Jurkat, Clone E6-1 (cell line): ENCODE results near the gene MYPN.
"Not testable (repeated sequence)": the region's sequence is repeated elsewhere in the genome, so short reads cannot be mapped to it uniquely, and the experiment has no call there.

Source experiments
- DNase-seq: peaks from one replicate; pipeline ENCODE4 v3.0.0-alpha.2; 2011; ENCODE audit warnings: low read depth, low spot score
- H3K4me3 ChIP-seq: 2 replicates; pipeline ENCODE4 v1.5.1; 2011; ENCODE audit warnings: mild to moderate bottlenecking, low read length, control low read depth, moderate library complexity

MYPN gene

DNA sequence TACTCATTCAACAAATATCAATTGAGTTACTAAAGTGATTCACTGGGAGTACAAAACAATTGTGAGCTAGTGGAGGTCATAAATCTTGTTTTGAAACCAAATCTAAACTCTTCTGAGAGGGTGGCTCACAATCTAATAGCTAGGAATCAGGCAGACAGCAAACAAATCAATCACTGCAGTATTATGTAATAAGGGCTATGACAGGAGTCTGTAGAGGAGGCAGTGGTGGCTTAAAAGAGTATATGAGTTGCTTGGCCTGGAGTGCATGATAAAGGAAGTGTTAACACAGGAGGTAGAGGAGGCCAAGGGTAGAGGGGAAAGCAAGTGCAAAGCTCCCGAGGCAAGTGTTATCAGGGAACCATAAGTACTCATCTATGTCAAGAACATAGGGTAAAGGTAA, 16.5 kb downstream of the MYPN start:
- no peak overlapping the region for H3K4me3 ChIP-seq
- no peak for DNase-seq

DNA sequence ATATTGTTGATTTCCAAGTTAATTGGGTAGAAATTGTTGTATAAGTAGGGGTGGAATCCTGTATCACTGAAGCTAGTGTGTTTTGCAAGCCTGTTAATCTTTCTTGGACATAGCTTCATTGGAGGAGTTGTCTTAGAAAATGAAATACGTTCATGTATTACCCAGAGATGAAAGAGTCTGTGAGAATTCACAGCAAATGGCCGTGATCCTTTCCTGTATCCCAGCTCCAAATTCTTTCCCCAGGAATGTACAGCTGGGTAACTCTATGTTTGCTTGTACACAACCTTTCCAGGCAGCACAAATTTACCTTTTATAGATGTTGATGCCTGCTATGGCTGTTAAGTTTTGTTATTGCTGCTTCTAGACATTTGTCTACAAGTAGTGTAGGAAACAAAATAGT, 18.7 kb downstream of the MYPN start:
- no peak overlapping the region for H3K4me3 ChIP-seq
- DNase-seq = no peak

DNA sequence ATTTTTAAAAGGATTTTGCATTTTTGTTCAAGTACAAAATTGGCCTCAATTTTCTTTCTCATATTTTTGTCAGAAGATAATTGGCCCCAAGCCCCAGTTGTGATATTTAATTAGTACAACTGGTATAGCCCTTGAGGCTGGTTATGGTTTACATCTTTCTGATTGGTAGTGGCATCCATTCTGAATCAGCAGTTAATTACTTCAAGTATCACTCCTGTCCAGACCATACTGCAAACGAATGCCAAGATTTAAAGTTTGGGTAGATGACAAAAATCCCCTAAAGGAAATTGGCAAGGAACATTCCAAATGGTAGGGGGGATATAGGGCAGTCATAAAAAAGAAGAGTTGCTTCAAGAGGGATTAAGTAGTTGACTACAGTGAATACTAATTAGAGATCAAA, 23.1 kb downstream of the MYPN start:
- H3K4me3 ChIP-seq = no peak overlapping the region

DNA sequence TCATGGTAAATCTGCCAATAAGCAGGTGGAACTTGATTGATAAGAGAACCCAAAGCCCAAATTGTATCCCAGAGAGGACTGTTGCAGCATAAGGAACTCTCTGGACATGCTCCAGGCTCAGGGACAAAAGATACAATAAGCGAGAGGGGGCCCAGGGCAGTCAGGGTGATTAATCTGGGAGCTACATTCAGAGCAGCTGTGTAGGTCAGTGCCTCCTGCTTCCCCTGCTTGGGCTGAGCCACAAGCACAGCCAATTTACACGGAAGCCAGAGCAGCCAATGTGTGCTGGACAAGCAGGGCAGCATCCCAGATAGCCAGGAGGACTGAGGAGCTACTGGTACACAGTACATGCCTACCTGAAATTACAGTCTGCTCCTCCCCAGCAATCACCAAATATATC, 24.2 kb downstream of the MYPN start:
- H3K4me3 ChIP-seq = no peak overlapping the region
- no peak for DNase-seq

More for the DNA sequence above, 23.1 kb downstream of the MYPN start:
- DNase-seq = no peak

DNA sequence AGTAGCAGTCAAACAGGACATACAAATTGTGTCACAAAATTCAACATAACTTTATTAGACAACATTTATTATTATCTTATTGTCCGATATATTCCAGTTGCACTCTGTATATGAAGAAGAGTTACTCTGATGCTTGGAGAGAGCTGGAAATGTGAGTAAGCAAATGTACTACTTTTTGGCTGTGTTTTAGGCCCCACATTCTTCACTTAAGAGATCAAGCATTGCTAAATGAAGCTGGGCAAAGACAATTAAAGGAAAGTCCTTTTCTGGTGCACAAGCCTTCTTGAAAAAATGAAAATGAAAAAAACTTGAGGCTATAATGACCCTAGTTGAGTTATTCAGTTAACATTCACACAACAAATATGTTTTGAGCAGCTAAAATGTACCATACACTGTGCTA, 26.1 kb downstream of the MYPN start:
- no peak for DNase-seq
- H3K4me3 ChIP-seq = no peak overlapping the region

DNA sequence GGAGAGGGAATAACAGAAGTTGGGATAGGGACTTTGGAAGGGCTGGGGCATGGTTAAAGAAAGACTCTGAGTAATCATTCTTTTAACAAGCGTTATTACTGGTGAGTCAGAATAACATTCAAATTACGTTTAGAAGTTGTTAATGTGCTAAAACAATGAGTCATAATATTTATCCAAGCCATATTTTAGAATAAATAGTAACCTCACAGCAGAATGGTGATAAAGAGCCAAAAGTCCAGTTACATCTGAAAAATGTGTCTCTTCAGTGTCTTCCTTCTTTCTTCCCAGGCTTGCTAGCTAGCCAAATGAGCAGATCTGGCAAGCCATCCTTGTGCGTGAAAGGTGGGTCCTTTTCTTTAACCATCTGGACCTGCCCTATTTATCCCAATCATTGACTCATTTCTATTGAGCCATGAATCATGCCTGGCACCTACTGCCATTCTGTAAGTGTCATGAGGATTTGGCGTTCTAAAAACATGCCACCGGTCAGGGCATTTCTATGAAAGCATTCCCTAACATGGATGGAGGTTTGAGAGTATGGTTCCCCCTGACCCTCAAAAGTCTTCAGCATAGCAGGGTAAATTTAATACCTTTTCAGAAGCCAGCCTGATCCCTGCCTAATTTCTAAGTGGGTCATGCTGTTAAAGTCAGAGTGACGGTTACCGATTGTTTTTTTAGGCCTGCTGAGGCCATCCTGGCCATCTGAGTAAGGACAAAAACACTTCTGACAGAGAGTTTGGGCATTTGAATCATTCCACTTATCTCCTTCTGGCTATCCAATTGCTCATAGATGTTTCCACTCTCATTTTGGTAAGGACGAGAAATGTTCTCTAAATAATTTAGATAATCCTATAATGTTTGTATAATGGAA, 26.9 kb downstream of the MYPN start:
- DNase-seq = no peak
- no peak overlapping the region for H3K4me3 ChIP-seq

DNA sequence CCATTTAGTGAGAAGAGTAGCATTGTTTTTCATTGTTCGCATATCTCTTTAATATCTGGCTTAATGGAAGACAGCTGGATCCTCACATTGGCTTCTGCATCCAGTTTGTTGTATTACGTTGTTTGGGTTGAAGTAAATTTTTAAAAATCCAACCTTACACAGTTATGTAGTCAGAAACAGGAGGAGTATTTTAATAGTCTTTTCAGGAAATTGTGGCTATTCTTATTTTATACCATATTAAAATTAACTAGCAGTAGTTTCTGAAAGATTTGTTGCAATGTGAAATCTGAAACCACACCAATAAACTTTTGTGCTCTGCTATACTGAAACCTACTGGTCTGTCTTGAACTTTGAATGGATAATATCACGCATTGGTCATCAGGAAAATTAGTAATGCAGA, 27.9 kb downstream of the MYPN start:
- DNase-seq = no peak
- H3K4me3 ChIP-seq = no peak overlapping the region

DNA sequence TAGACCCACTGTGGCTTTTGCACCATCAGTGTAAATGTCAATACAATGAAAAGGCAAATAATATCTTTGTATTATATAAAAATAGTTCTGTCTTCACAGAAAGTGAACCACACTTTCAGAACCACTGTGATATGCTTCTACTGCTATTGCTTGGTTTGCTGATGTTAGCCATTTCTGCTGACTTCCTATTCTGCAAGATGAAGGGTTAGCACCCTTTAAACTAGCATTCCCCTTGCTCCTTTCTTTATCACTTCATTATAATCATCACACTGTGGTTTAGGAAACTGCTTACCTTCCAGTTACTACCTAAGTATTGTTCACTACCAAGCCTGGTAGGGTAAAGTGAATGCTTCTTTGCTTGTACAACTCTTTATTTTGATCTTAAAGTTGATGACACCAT, 29.2 kb downstream of the MYPN start:
- no peak for DNase-seq
- no peak overlapping the region for H3K4me3 ChIP-seq

DNA sequence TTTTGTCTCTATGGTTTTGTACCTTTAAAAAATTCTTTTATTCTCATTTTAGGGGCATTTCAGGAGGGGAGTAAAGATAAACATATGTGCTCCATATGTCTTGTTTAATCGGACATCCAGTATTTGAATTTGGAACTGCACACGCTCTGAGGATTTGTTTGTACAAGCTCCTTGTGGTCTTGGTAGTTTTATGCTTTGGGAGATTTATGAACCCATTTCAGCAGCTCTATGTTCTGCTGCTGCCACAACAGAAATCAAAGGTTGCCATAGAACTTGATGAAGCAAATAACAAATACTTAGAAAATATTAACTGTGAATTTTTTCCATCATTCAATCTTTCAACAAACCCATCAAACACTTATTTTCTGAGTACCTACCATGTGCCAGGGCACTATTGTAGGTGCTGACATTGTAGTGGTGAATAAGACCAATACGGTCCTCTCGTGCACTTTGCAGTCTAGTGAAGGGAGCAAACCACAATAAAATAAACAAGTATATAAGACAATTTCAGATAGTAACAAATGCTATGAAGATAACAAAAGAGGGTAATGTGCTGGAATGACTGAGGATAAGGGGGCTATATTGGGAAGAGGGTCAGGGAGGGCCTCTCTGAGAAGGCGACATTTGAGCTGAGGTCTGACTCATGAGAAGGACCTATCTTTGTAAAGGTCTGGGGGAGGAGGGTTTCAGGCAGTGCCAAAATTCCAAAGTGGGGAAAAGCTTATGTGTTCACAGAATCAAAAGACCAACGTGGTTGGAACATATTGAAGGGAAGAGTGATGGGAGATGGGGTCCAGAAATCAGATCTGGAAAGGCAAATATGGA, 30.4 kb downstream of the MYPN start:
- no peak overlapping the region for H3K4me3 ChIP-seq
- DNase-seq = no peak

DNA sequence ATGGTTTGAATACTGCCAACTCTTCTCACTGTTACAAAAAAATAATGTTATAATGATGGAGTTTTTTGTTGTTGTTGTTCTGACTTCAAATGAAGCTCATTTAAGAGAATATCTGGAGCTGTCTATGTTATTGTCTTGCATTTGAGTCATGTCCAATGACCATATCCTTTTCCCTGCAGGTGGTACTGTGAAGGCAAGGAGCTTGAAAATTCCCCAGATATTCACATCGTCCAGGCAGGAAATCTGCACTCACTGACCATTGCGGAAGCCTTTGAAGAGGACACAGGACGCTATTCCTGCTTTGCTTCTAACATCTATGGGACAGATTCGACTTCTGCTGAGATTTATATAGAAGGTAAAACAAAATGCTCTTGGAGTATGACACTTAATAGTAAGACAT, 33.5 kb downstream of the MYPN start:
- H3K4me3 ChIP-seq = no peak overlapping the region
- DNase-seq = no peak

DNA sequence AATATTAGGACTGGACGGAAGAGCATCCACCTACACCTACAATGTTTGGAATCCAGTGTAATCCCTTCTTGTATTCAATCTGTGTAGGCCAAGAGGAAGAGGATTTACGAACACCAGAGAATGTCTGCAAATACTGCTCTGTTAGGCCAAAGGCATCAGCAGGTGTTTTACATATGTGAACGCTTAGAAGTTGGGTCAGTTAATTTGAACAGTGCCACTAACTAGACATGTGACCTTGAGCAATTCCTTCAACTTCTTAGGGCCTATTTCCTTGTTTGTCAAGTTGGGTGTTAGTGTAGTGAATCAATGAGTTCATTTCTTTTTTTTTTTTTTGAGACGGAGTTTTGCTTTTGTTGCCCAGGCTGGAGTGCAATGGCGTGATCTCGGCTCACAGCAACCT, 35.4 kb downstream of the MYPN start:
- DNase-seq = no peak
- no peak overlapping the region for H3K4me3 ChIP-seq

DNA sequence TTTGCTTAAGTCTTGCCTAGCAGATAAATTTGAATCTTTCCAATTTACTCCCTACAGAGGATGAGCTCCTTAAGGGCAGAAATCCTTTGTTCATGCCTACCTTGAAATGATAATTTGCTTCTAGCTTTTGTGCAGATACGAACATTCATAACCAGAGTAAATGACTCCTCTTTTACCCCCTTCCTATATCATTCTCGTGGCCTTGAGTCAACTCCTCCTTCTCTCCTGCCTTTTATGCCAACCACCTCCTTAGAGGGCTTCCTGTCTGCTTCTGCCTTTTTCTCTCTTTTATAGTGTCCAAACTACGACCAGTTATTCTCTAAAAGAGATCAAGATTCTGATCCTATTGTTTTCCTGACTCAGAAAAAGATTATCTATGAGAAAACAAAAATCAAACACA, 36.4 kb downstream of the MYPN start:
- no peak overlapping the region for H3K4me3 ChIP-seq
- DNase-seq = no peak

DNA sequence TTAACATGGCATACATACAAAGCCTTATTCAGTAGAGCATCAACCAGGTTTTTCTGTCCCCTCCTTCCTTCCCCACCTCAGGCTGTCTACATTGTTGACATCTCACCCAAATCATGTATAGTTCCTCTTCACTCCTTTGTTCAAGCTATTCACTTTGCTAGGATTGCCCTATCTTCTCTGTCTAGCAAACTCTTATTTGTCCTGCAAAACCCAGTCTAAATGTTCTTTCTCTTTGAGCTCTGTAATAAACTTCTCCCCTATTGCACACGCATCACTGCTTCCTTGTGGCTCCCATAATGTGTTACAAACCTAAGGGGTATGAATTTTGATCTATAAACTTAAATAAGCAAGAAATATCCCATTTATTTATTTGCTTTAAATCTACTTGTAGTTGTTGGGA, 36.8 kb downstream of the MYPN start:
- DNase-seq = no peak
- H3K4me3 ChIP-seq = no peak overlapping the region

DNA sequence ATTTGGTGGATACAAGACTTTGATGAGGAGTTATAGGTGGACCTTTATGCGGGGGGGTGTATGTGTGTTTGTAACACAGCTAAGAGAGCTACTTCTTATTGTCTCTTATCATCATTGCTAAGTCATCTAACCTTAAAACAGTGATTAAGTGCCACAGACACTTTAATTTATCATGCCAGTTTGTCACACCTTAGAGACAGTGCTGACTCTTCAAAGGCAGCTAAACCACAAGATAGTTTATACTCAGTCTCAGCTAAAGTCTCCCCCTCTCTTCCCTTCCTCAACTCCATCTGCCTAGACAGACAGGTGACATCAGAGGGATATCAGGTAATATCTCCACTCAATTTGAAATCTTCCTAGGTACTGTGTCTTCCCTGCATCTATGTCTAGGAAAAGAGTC, 42.2 kb downstream of the MYPN start:
- no peak overlapping the region for H3K4me3 ChIP-seq
- peak; percentile 23 for DNase-seq

DNA sequence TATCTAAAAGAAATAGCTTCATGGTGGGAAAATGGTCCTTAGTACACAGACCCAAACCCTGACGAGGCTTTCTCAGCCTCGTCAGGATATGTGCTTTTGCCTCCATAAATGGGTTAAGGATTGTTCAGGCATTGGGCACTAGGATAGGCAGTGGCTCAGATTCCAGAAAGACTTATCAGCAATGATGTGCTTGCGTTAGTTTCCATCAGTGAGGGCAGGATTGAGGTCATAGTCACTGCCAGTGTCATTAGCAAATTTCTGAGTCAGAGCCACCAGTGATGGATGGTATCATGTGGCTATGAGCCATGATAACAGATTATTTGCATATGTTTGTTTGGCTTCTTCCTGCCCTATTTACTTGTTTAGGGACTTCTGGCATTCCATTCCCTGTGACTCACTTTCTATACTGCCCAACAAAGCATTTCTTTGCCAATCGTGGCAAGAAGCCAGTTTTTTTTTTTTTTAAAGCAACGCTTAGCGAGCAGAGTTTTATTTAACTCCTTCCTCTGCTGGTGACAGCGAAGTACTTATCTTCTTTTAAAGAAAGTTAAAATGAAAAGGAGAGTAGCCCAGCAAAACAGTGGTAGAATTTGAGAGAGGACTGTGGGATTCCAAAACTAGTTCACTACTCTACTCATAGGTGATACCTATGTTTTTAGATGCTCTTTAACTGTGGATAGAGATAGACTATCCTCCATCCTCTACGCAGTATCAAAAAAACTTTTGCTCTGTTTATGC, 44.4 kb downstream of the MYPN start:
- no peak for DNase-seq
- no peak overlapping the region for H3K4me3 ChIP-seq

DNA sequence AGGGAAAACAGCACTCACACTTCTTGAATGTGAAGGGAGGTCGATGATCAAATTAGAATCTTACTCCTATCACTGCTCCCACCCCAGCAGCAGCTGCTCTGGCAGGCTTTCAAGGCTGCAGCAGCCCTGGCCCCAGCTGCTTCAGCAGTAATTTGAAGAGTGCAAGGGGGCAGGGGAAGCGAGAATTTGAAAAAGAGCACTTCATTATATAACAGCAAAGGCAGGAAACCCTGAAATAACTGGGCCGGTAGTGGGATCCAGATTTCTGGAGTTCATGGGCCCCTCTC, 44.9 kb downstream of the MYPN start:
- H3K4me3 ChIP-seq = no peak overlapping the region
- DNase-seq = no peak

DNA sequence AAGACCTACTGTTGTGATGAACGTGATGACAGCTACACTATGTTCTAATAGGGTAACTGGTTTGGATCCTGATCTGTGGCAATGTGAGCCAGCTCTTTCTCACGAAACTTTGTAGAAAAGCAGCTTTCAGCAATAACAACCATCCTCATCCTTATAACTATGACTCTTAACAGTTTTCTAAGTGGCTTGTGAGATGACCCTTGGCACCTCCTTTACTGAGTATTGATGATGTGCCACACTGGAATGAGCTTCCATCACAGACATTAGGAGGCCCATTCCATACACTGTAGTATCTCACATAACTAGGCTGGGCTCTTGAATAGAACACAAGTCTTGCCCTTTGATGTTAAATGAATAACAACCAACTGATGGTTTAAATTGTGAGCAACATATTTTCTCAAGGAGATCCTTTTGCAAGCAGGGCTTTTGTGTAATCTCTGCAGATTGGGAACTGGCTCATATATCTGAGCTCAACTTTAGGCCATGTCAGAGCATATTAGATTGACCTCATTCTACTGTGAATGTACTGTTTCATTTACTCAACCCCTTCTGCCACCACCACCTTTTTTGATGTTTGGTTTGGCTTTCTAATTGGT, 46.4 kb downstream of the MYPN start:
- DNase-seq = no peak
- H3K4me3 ChIP-seq = no peak overlapping the region

DNA sequence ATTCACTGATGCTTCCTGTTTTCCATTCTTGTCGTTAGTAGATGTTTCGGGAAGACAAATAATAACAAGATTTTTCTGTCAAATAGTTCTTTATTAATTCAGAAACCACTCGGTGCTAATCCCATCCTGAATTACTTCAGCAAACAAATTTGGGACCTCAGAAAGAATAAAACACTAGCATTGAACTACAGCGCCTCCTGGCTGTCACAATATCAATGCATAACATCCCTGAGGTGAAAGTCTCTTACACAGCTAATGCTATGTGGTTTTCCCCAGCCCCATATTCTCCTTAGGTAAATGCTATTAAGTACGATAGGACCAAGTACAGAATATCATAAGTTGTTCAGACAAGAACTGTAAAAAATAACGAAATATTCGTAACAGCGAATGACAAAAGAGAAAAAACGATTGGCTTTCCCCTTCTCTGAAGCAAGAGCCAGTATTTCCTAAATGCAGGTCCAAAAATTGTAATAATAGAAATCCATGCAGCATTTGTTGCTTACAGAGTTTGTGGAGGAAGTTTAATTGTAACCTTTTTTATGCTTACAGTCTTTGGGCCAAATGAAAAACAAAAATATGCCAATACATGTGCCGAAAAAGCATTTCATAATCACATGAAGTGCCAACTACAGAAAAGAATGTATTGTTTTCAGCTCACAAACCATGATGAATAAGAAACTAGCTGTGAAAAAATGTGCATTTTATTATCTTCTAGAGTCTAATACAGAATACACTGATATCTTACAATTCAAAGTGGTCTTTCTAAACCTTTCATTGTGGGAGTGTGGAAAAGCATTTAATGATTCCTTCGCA, 47.3 kb downstream of the MYPN start:
- peak; percentile 45 for DNase-seq
- no peak overlapping the region for H3K4me3 ChIP-seq

DNA sequence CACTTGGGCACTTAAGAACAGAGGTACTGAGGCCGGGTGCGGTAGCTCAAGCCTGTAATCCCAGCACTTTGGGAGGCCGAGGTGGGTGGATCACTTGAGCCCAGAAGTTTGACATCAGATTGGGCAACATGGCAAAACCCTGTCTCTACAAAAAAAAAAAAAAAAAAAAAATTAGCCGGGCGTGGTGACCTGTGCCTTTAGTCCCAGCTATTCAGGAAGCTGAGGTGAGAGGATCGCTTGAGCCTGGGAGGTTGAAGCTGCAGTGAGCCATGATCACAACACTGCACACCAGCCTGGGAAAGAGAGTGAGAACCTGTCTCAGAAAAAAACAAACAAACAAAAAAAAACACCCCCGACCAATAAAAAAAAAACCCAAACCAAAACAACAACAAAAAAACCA, 48.2 kb downstream of the MYPN start:
- not testable (repeated sequence) for H3K4me3 ChIP-seq, DNase-seq
